NT2/D1 (cell line): ENCODE data around the gene IMMP2L.

ENCODE experiments used
- SUZ12 ChIP-seq: IDR thresholded peaks from 2 replicates; pipeline ENCODE4 v1.6.1; 2011; ENCODE audit not compliant: insufficient read length, insufficient read depth; ENCODE audit errors: extremely low read depth
- YY1 ChIP-seq: IDR thresholded peaks from 2 replicates; pipeline ENCODE4 v1.6.1; 2011; ENCODE audit not compliant: insufficient read length, insufficient read depth
- ZNF274 ChIP-seq: IDR thresholded peaks from 2 replicates; pipeline ENCODE4 v1.6.1; 2011; ENCODE audit warnings: mild to moderate bottlenecking, low read depth, low read length

DNA sequence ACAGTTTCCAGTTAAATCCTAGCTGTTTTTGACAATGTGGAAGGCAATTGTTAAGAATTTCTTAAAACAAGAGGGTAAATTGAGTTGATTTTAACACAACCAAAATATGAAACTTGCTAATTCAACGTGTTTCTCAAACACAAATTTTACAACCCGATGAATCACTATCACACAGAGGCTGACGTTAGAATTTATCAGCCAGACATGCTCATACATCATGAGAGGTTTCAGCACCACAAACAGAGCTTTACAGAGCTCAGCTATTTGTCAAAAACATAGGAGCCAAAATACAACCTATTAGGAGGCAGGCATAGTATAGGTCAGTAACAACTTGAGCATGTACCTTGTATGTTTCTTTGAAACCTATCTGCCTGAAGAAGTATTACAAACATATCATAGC lies 435.3 kb downstream of the IMMP2L start:
- TF ChIP-seq SUZ12 (no peak), ZNF274 (no peak), YY1 (no peak)
